PC-3 (cell line): Measurements from ENCODE around the gene KIF4B.

ENCODE experiments used
- EZH2 ChIP-seq: fragments of 300-600 bp; sonication (generic); IDR thresholded peaks from one replicate; pipeline ENCODE4 v1.6.1; 2017; ENCODE audit warnings: antibody characterized with exemption, mild to moderate bottlenecking, low read length; ENCODE audit not compliant: unreplicated experiment
- EZH2phosphoT487 ChIP-seq: fragments of 300-600 bp; sonication (generic); IDR thresholded peaks from 2 replicates; pipeline ENCODE4 v1.6.1; 2018; ENCODE audit warnings: mild to moderate bottlenecking, antibody characterized with exemption, low read length, borderline replicate concordance
- TF ChIP-seq, protein P1 (sequence below): fragments of 300-600 bp; sonication (generic); conservative IDR thresholded peaks from 2 replicates; pipeline ENCODE4 v1.5.1; 2017; ENCODE audit warnings: antibody characterized with exemption, low read depth, mild to moderate bottlenecking, low read length

DNA sequence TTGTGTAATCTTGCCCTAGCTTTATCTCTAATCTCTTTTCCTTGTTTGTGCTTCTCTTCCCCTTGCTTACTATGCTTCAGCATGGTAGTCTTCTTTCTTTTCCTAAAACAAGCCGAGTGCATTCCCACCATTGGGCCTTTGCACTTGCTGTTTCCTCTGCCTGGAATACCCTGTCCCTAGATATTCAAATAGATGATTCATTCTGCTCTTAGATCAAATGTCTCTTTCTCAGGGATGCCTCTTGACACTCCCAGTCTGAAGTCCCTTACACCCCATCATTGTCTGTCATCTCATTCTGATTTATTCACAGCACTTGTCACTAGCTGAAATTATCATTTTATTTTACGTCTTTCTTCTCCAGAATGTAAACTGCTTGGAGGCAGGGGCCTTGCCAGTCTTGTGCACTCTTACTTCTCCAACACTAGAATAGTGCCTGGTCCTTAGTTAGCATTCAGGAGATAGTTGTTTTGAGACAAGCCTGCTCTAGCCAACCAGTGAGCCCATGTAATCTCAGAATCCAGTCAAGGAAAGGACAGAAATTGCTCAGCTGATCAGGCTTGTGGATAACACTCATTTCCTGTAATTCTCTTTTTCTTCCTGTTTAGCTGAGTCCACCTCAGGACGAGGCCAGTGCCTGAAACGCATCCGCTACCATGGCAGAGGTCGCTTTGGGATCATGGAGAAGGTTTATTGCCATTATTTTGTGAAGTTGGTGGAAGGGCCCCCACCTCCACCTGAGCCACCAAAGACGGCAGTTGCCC is 47.3 kb upstream of the KIF4B start:
- TF ChIP-seq, protein P1, sequence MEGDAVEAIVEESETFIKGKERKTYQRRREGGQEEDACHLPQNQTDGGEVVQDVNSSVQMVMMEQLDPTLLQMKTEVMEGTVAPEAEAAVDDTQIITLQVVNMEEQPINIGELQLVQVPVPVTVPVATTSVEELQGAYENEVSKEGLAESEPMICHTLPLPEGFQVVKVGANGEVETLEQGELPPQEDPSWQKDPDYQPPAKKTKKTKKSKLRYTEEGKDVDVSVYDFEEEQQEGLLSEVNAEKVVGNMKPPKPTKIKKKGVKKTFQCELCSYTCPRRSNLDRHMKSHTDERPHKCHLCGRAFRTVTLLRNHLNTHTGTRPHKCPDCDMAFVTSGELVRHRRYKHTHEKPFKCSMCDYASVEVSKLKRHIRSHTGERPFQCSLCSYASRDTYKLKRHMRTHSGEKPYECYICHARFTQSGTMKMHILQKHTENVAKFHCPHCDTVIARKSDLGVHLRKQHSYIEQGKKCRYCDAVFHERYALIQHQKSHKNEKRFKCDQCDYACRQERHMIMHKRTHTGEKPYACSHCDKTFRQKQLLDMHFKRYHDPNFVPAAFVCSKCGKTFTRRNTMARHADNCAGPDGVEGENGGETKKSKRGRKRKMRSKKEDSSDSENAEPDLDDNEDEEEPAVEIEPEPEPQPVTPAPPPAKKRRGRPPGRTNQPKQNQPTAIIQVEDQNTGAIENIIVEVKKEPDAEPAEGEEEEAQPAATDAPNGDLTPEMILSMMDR, result no peak
- TF ChIP-seq EZH2 (no peak), EZH2phosphoT487 (no peak)
